Measurements from ENCODE around the gene NUDT16L1.

Gene NUDT16L1

DNA sequence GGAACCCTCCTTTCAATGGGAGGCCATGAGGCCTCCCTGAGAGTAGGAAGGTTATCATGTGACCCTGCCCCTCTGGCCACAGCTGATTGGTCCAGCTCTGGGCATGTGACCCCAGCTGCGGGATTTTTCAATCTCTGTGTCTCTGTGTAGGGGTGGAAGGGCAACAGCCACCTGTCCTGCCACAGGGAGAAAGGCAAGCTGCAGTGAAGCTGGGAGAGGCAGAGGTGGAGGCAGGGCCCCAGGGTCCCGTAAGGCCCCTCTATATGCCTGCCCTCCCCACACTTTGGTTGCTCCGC lies 51.9 kb downstream of the NUDT16L1 start:
- no peaks in the 10 kb centered on the region for H3K9me3 ChIP-seq (ENCODE audit: control insufficient read depth, low read length)
- 81 to 89% methylated on average over 3 of the region's 3 CpGs for WGBS, 2 experiments (ENCODE audit: insufficient coverage in 2 of 2)

More for the DNA sequence above, 51.9 kb downstream of the NUDT16L1 start:
- Histone ChIP-seq H3K4me1 (ENCODE audit: control insufficient read depth, insufficient read depth, low read length, poor library complexity, severe bottlenecking) (no peaks in the 10 kb centered on the region), H3K36me3 (ENCODE audit: control insufficient read depth, insufficient read depth, low read length) (no peaks in the 10 kb centered on the region), H3K4me3 (ENCODE audit: extremely low read depth, insufficient read depth, low read length, poor library complexity, severe bottlenecking) (no peak overlapping the region), H3K27ac (ENCODE audit: low read depth, low read length, severe bottlenecking) (no peak overlapping the region)

Measured in mesodermal cell (in vitro differentiated cells).